Hypothalamus (tissue), 51 donors: ENCODE measurements around the gene LONP1.
"Not testable (repeated sequence)": the region's sequence is repeated elsewhere in the genome, so short reads cannot be mapped to it uniquely, and the experiment has no call there.

ENCODE experiments used
- DNase-seq, 51 donors: peaks; one replicate each; lab custom pipeline; 2025; lab: John Stamatoyannopoulos, UW

Gene LONP1

DNA sequence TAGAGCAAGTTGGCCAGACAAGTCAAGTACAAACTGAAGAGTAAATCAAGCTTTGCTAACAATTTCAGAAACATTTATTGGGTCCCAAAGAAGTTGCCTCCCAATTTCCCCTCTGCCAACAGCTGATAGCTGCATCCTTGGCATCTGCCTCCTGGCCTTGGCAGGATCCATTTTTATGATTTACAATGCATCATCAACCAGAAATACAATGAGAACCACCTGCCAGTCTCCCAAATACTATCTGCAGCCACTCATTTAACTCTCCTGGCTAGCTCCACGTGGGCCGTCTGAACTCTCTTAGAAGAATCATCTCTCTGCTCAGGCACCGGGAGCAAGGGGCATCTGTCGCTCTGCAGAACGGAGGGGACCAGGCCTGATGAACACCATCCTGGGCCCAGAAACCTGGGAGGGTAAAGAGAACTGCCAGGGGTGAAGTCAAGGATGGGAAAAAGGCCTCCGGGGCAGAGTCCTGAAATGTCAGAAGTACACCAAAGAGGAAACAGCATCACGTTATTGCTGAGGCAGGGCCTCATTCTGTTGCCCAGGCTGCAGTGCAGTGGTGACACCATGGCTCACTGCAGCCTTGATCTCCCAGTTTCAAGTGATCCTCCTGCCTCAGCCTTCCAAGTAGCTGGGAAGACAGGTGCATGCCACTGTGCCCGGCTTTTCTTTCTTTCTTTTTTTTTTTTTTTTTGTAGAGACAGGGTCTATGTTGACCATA, 2.6 kb downstream of the LONP1 start:
- no peak for DNase-seq

DNA sequence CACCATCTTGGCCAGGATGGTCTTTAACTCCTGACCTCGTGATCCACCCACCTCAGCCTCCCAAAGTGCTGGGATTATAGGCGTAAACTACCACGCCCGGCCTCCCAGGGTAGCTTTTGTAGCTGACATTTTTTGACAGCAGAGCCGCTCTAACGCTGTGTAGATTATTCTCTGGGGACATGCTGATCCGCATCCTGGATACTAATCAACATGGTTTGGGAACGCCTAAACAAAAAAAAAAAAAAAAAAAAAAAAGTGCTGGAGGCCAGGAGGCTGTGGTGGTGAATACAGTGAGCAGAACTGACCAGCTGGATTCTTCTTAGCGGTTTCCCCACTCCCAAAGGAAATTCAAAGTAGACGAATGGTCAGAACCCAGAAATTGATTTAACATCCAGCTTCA, 5.1 kb downstream of the LONP1 start:
- DNase-seq: no peak

GRCh38 chr19:5713228-5713627, 6.7 kb downstream of the LONP1 start:
- no peak for DNase-seq

DNA sequence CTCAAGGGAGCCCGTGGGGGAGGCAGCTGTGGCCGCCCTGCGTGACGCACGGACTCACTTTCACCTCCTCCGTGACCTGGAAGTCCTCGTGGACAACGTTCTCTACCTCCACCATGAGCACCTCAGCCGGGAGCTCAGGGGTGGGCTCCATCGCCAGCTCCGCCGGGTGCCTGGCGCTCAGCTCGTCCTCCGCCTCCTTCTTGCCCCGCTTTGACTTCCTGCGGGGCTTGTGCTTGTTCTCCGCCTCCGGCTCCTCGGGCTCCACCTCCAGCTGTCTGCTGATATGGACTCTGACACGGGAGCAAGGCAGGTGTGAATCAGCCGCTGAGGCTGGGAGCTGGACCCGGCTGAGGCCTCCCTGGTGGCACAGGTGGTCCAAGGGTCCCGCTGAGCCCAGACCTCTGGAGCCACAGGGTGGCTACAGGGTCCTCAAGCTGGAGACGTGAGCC, 8.2 kb downstream of the LONP1 start:
- no peak for DNase-seq

- DNase-seq: no peak
These were observed 8.9 kb downstream of the LONP1 start for GRCh38 chr19:5711025-5711424.

DNA sequence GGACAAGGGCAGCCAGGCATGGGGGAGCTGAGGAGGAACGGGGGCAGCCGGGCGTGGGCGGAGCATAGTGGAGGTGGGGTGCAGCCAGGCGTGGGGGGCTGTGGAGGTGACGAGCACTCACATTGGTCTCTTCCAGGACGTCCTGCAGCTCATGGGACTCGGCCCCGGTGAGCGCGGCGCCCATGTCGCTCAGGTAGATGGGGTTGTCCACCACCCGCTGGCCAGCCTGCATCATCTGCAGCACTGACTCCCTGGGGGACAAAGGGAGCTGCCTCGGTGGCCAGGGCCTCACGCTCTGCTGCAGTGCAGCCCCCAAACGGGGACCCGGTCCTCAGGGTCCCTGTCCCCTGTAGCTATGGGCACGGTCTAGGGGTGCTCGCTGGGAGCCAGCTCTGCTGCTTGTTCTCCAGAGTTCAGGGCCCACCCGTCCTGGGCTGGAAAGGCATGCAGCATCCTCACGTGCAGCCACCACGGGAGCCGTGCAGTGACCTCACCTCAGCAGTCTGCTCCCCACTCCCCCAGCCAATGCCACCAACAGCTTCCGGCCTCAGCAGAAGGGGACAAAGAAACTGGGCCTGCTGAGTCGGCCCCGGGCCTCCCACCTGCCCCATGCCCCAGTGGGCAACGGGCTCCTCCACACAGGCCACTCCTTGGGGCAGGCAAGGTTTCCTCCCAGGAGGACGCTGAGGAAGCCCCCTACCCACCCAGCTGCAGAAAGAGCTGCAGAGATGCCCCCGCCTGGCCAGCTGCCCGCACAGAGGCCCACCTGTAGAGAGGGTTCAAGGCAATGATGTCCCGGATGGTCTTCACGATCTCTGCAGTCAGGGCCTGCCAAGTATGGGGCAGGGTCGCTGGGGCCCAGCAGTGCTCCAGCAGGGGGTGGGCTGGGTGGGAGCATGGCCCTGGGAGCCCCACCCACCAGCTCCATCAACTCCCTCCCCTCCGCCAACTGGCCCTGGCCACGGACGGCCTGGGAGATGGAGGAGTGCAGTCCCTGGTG, 12.1 kb downstream of the LONP1 start:
- no peak for DNase-seq

DNA sequence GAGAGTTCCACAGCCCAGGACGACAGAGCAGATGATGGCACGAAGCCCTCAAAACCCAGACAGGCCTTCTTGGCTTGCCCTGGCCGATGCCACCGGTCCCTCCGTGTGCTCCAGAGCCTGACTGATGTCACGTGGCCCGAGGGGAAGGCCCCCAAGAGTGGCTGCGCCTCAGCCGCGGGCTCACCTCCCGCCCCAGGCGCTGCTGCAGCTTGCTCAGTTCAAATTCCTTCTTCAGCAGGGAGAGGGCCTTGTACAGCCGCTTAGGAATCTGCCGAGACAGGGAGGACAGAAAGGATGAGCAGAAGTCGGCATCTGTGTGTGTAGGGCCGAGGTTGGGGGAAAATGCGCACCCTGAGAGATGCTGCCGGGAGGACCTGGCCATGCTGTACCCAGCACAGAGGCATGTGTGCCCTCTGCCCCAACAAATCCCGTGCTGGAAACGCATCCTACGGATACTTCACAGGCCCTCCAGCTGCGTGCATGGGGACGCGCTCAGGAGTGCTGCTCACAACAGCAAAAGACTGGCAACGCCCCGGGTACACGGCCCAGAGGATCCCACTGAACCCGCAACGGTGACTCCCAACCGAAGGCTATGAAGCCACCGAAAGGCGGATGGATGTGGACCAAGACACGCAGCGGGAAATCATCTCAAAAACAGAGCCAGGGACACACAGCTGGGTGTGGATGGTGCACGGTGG, 12.9 kb downstream of the LONP1 start:
- no peak for DNase-seq

DNA sequence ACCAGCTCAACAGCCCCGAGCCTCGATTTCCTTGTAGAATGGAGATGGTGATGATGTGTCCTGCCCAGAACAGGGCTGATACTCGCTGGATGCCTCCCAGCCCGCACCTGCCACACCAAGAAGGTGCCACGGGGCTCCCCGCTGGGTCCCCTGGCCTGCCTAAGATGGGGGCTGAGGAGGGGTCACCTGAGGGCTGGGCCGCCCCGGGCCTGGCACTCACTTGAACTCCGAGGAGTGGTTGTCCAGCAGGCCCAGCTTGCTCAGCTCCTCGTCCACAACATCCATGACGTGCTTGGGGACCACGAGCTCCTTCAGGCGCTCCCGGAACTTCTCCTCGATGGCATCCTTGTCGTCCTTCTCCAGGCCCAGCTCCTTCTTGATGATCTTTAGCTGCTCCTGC, 14.4 kb downstream of the LONP1 start:
- no peak for DNase-seq

DNA sequence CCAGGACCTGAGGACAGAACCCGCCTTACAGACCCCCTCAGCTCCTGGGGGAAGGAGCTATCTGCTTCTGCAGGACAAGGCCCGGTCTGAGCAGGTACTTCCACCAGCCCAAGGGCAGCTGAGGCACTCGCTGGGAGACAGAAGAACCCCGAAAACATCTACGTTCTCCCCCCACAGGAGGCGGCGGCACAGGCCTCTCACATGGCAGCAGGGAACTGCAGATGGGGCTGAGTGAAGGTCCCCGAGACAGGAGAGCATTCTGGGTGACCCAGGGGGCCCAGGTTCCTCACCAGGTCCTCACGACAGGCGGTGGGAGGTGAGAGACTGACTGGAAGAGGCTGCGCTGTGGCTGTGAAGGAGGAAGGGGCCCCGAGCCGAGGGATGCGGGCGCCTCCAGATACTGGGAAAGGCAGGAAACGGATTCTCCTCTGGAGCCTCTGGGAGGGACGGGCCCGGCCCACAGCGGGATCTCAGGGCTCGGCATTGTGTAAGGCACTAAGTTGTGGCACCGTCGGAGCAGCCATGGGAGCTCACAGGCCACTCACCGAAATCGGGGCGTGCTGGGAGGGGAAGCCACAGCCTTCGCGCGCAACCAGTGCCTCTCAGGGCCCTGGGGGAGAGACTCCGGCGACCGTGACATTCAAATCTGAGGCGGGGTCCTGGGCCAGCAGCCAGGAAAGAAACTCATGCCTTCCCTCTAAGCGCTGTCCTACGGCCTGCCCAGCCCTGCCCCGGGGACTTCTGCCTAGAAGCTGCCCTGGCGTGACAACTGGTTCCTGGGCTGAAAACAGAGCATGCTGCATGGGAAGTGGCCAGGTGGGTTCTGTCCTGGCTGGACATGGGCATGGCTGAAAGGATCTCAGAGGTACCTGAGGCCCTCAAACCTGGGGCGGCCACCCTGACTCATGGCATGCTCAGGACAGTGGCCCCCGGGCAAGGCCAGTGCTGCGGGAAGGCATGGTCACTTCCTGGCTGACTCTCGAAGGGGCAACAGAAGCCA, 15.8 kb downstream of the LONP1 start:
- no peak for DNase-seq

- DNase-seq: not testable (repeated sequence)
These were observed 17.9 kb downstream of the LONP1 start for GRCh38 chr19:5702053-5702410.

GRCh38 chr19:5700455-5701092, 19.4 kb downstream of the LONP1 start:
- DNase-seq: no peak

GRCh38 chr19:5698635-5699422, 21.1 kb downstream of the LONP1 start:
- DNase-seq: no peak

GRCh38 chr19:5697890-5698634, 21.9 kb downstream of the LONP1 start:
- DNase-seq: no peak

- DNase-seq: no peak
These were observed 22.7 kb downstream of the LONP1 start for GRCh38 chr19:5697022-5697889.

GRCh38 chr19:5696196-5697021, 23.5 kb downstream of the LONP1 start:
- no peak for DNase-seq

DNA sequence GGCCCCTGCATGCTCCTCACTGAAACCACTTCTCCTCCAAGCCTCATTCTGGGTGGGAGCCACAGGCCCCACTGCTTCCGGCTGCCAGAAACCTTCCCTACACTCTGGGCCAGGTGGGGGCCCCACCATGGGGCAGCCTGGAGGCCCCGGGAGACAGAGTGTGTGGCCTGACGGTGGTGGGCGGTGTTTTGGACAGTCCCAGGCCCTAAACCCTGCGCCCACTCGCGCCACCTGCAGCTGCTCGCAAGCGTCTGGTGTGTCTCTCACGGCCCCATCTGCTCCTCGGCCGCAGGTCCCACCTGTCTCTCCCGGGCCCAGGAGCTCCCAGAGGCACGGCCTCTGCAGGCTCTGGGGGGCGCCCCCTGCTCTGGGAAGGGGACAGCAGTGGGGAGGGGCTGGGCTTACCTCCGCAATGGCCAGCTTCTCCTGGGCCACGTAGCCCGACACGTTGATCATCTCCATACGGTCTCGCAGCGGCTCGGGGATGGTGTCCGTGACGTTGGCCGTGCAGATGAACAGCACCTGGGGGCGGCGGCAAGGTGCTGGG, 24.2 kb downstream of the LONP1 start:
- DNase-seq: no peak
